Left ventricle myocardium superior (tissue), 1 donor: ENCODE data around the gene C16orf82. TPM values are rescaled to one million over a fixed set of nuclear protein-coding genes. Genes with fewer than 3 reads are reported as not detected.

Experiments used
- ATAC-seq: fragments of 200-7000 bp; cut with Tn5 transposase; one replicate; pipeline ENCODE4 v1.9.1; 2020; ENCODE audit warnings: mild to moderate bottlenecking, moderate library complexity
- DNase-seq: peaks from one replicate; pipeline ENCODE4 v3.0.0-alpha.2; 2020
- intact Hi-C: fragments of 100-400 bp; cut with micrococcal nuclease; formaldehyde crosslinking; loops from one replicate; pipeline ENCODE4 v1.11.0; 2022
- total RNA-seq: library from RNA; stranded (reverse); fragmentation: NEBNext Ultra II Directional; extraction: Animal tissue kit (Norgen Biotek cat#: 25700); gene quantifications from one replicate; pipeline ENCODE4 v1.2.1, GENCODE V29; 2021
- donor health status: DM: no; HTN: yes; CAD: no; lungs with severe emphysema.

C16orf82 gene
- total RNA-seq, 1 donor from 2014 or later, result not detected

- intact Hi-C loops, result no loop called here
- DNase-seq (no peak), ATAC-seq (no peak)
Observed at GRCh38 chr16:27118526-27118925, 51.8 kb downstream of the C16orf82 start.

Other genes with a start within 250 kb of the C16orf82 start
- 3.7 TPM for gene KDM8, start 136.6 kb downstream of the C16orf82 start, total RNA-seq
- gene NSMCE1, start 201.8 kb downstream of the C16orf82 start, total RNA-seq, result 34.2 TPM
- 9.8 TPM for gene IL4R, start 247.0 kb downstream of the C16orf82 start, total RNA-seq